HepG2 (cell line): ENCODE data around the gene FAM167B. TPM values are rescaled to one million over a fixed set of nuclear protein-coding genes. Genes with fewer than 3 reads are reported as not detected.

Experiments used
- AKNA ChIP-seq: sonication (generic); formaldehyde crosslinking; IDR thresholded peaks from 2 replicates; pipeline ENCODE4 v1.4.0; 2020; ENCODE audit warnings: missing genetic modification reagents, borderline replicate concordance
- BRF2 ChIP-seq: sonication (generic); formaldehyde crosslinking; IDR thresholded peaks from 2 replicates; pipeline ENCODE4 v1.8.1; 2022; ENCODE audit warnings: mild to moderate bottlenecking, missing genetic modification reagents
- FIP1L1 ChIP-seq: fragments of 200-400 bp; formaldehyde crosslinking; IDR thresholded peaks from 2 replicates; pipeline ENCODE4 v1.6.1; 2018; ENCODE audit warnings: low read depth, mild to moderate bottlenecking, low read length, moderate library complexity, borderline replicate concordance; ENCODE audit not compliant: insufficient read depth
- KDM5A ChIP-seq: fragments of 200-600 bp; sonication (generic); IDR thresholded peaks from 2 replicates; pipeline ENCODE4 v1.7.0; 2018; ENCODE audit warnings: antibody characterized with exemption, mild to moderate bottlenecking, low read length, borderline replicate concordance
- MLLT10 ChIP-seq: sonication (generic); formaldehyde crosslinking; IDR thresholded peaks from 2 replicates; pipeline ENCODE4 v1.4.0; 2020; ENCODE audit warnings: missing genetic modification reagents
- MTERF4 ChIP-seq: sonication (generic); formaldehyde crosslinking; IDR thresholded peaks from 2 replicates; pipeline ENCODE4 v1.8.0; 2023; ENCODE audit warnings: mild to moderate bottlenecking, missing genetic modification reagents
- MXD3 ChIP-seq: IDR thresholded peaks from 2 replicates; pipeline ENCODE4 v1.6.1; 2016; ENCODE audit warnings: mild to moderate bottlenecking, missing biosample characterization, missing genetic modification reagents
- PAWR ChIP-seq: sonication (generic); formaldehyde crosslinking; IDR thresholded peaks from 2 replicates; pipeline ENCODE4 v1.4.0; 2020; ENCODE audit warnings: missing genetic modification reagents, mild to moderate bottlenecking, borderline replicate concordance
- PAX8 ChIP-seq: sonication (generic); formaldehyde crosslinking; IDR thresholded peaks from 2 replicates; pipeline ENCODE4 v1.8.0; 2022; ENCODE audit warnings: mild to moderate bottlenecking, missing genetic modification reagents, borderline replicate concordance
- PHF20 ChIP-seq: sonication (generic); formaldehyde crosslinking; IDR thresholded peaks from 2 replicates; pipeline ENCODE4 v1.5.0; 2020; ENCODE audit warnings: mild to moderate bottlenecking, missing genetic modification reagents
- PRDM4 ChIP-seq: sonication (generic); formaldehyde crosslinking; IDR thresholded peaks from 2 replicates; pipeline ENCODE4 v1.9.0; 2021; ENCODE audit warnings: missing genetic modification reagents, borderline replicate concordance
- ZFP37 ChIP-seq: sonication (generic); formaldehyde crosslinking; IDR thresholded peaks from 2 replicates; pipeline ENCODE4 v1.4.0; 2020; ENCODE audit warnings: missing genetic modification reagents, borderline replicate concordance
- ZNF234 ChIP-seq: sonication (generic); formaldehyde crosslinking; conservative IDR thresholded peaks from 2 replicates; pipeline ENCODE4 v1.5.1; 2020; ENCODE audit warnings: mild to moderate bottlenecking, missing genetic modification reagents
- ZNF577 ChIP-seq: sonication (generic); formaldehyde crosslinking; IDR thresholded peaks from 2 replicates; pipeline ENCODE4 v1.4.0; 2020; ENCODE audit warnings: mild to moderate bottlenecking, low read depth, missing genetic modification reagents, borderline replicate concordance
- ZNF674 ChIP-seq: sonication (generic); formaldehyde crosslinking; IDR thresholded peaks from 2 replicates; pipeline ENCODE4 v1.5.0; 2020; ENCODE audit warnings: low read depth, mild to moderate bottlenecking, missing genetic modification reagents
- ZNF703 ChIP-seq: sonication (generic); formaldehyde crosslinking; IDR thresholded peaks from 2 replicates; pipeline ENCODE4 v1.5.1; 2020; ENCODE audit warnings: missing genetic modification reagents, mild to moderate bottlenecking, moderate library complexity, borderline replicate concordance
- ZNF777 ChIP-seq: sonication (generic); formaldehyde crosslinking; IDR thresholded peaks from 2 replicates; pipeline ENCODE4 v1.4.0; 2020; ENCODE audit warnings: missing genetic modification reagents
- polyA plus RNA-seq, 8 experiments: library from polyadenylated mRNA; depleted of rRNA in 3 of 8; stranded (reverse) in 7 of 8; unstranded in 1 of 8; fragments of >200 nt; fragmentation: Illumina TruSeq in 4 of 8; extraction: Trizol in 4 of 8; gene quantifications; 2 replicates each; pipeline versions ENCODE4 v1.2.1 to v1.2.3, GENCODE V29; 2011 to 2016; ENCODE audit warnings: low read depth in 4 of 8, missing spikeins in 1 of 8, mixed read lengths in 1 of 8; ENCODE audit not compliant: insufficient read depth in 1 of 8
- total RNA-seq, 5 experiments: library from RNA; depleted of rRNA; stranded (reverse); fragments of >200 nt; fragmentation: Illumina TruSeq; extraction: Trizol; gene quantifications; 2 replicates each; pipeline ENCODE4 v1.2.3, GENCODE V29; 2016; ENCODE audit warnings: low read depth in 1 of 5

The FAM167B gene
- total and polyA plus RNA-seq, 2 of the 13 experiments (the other 11 are each of a cell fraction or from before 2014, with no cell fraction given): 0.15 to 0.70 TPM

- TF ChIP-seq BRF2 (CRISPR knock-in tag) (no peak), FIP1L1 (no peak), KDM5A (no peak), AKNA (no peak), ZNF234 (no peak), PRDM4 (CRISPR knock-in tag) (no peak), MTERF4 (0 out of 2 replicates have a peak, but pooled peaks have one; percentile 15), ZNF577 (CRISPR knock-in tag) (no peak), ZNF674 (CRISPR knock-in tag) (no peak), MLLT10 (no peak), ZFP37 (no peak), PHF20 (CRISPR knock-in tag) (peak; percentile 90), PAWR (CRISPR knock-in tag) (no peak), MXD3 (CRISPR knock-in tag) (no peak), PAX8 (no peak), ZNF703 (no peak), ZNF777 (CRISPR knock-in tag) (peak; percentile 92)
Observed at GRCh38 chr1:32205401-32206370, 41.3 kb upstream of the FAM167B start, which contains the start of gene IQCC (continued).
